ENCODE data around the gene VSNL1. TPM values are rescaled to one million over a fixed set of nuclear protein-coding genes. Genes with fewer than 3 reads are reported as not detected.

Gene VSNL1
- total and polyA plus RNA-seq, 7 experiments from 2014 or later: not detected

GRCh38 chr2:17547237-17547636 lies 6.7 kb downstream of the VSNL1 start:
- Mint-ChIP-seq H3K27ac (no peak overlapping the region), H3K4me3 (no peak overlapping the region), H3K27me3 (peaks cover 28 to 46% (median 38%) of the 10 kb centered on the region in 5 donors), H3K36me3 (no peaks in the 10 kb centered on the region), H3K4me1 (no peaks in the 10 kb centered on the region), H3K9me3 (peaks cover 0 to 9% (median 0%) of the 10 kb centered on the region in 11 donors)
- no peak for DNase-seq
- ChIA-PET POLR2A (interaction anchor here (0.5 kb wide), 1 partner anchor 77 kb away, joined by 3 read pairs; no protein-coding TSS in a partner anchor), CTCF (no interaction called here)
- Histone ChIP-seq H3K4me3 (ENCODE audit: low read length) (no peak overlapping the region), H3K4me1 (ENCODE audit: control insufficient read depth in 2 of 2, insufficient read depth in 2 of 2, low read length in 2 of 2) (no peaks in the 10 kb centered on the region), H3K9me3 (ENCODE audit: control insufficient read depth in 2 of 3, low read length in 3 of 3) (no peaks in the 10 kb centered on the region), H3K27me3 (ENCODE audit: control insufficient read depth in 2 of 2, insufficient read depth in 2 of 2, low read length in 2 of 2) (no peaks in the 10 kb centered on the region), H3K27ac (ENCODE audit: low read depth, low read length) (no peak overlapping the region), H3K36me3 (ENCODE audit: control insufficient read depth in 2 of 3, insufficient read depth in 3 of 3, low read length in 3 of 3) (no peaks in the 10 kb centered on the region)
- no peak for ATAC-seq
- intact Hi-C loops (cut with micrococcal nuclease): no loop called here

DNA sequence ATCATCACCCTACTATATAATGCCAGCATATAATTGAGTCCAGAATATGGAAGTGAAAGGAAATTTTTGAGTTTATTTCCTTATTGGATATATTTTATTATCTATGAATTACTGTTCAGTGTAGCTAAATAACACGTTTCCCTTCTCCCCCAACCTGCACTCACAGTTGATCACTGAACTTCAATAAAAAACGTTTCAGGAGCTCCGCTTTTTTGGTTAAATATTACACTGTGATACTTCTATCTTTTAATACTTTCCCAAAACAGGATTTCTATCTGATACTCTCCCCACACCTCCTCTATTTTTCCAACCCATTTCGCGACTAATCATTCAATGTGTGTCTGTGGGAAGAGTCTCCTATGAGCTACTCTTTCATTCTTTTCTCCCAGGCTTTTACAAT lies 7.2 kb downstream of the VSNL1 start:
- Mint-ChIP-seq H3K36me3 (no peaks in the 10 kb centered on the region), H3K27ac (no peak overlapping the region), H3K4me3 (no peak overlapping the region), H3K9me3 (peaks cover 0 to 9% (median 0%) of the 10 kb centered on the region in 11 donors), H3K27me3 (peaks cover 25 to 43% (median 35%) of the 10 kb centered on the region in 5 donors), H3K4me1 (no peaks in the 10 kb centered on the region)
- no peak overlapping the region for H3K27ac ChIP-seq (ENCODE audit: low read depth, low read length)
- H3K4me1 ChIP-seq (ENCODE audit: control insufficient read depth in 2 of 2, insufficient read depth in 2 of 2, low read length in 2 of 2): no peaks in the 10 kb centered on the region
- POLR2A ChIA-PET: no interaction called here
- DNase-seq (no peak), ATAC-seq (no peak)
- H3K36me3 ChIP-seq (ENCODE audit: control insufficient read depth in 2 of 3, insufficient read depth in 3 of 3, low read length in 3 of 3): no peaks in the 10 kb centered on the region
- no peaks in the 10 kb centered on the region for H3K9me3 ChIP-seq (ENCODE audit: control insufficient read depth in 2 of 3, low read length in 3 of 3)
- no peaks in the 10 kb centered on the region for H3K27me3 ChIP-seq (ENCODE audit: control insufficient read depth in 2 of 2, insufficient read depth in 2 of 2, low read length in 2 of 2)
- H3K4me3 ChIP-seq (ENCODE audit: low read length): no peak overlapping the region
- intact Hi-C loops (cut with micrococcal nuclease): no loop called here
- CTCF ChIA-PET: no interaction called here

DNA sequence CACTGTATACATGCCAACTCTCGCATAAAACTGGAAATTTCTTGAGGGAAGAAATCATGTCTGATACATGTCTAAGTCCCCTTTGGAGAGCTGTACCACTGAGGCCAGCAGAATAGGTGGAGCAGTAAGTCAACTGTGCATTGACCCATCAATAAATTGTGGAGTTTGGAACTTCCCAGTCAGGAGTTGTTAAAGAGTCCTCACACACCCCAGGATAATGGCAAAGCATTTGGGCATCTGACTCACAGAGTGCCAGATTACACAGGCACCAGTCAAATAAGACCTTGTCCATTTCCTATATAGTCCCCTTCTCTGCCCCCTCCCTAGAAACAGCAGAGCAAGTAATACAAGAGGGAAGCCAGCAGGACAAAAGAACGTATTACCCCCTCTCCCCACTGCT lies 10.4 kb downstream of the VSNL1 start:
- Mint-ChIP-seq H3K27me3 (peaks cover 2 to 28% (median 22%) of the 10 kb centered on the region in 5 donors), H3K9me3 (no peaks in the 10 kb centered on the region), H3K27ac (no peak overlapping the region), H3K4me1 (no peaks in the 10 kb centered on the region), H3K36me3 (no peaks in the 10 kb centered on the region), H3K4me3 (no peak overlapping the region)
- ATAC-seq (no peak), DNase-seq (no peak)
- Histone ChIP-seq H3K27me3 (ENCODE audit: control insufficient read depth in 2 of 2, insufficient read depth in 2 of 2, low read length in 2 of 2) (no peaks in the 10 kb centered on the region), H3K4me1 (ENCODE audit: control insufficient read depth in 2 of 2, insufficient read depth in 2 of 2, low read length in 2 of 2) (no peaks in the 10 kb centered on the region), H3K4me3 (ENCODE audit: low read length) (no peak overlapping the region), H3K27ac (ENCODE audit: low read depth, low read length) (no peak overlapping the region), H3K9me3 (ENCODE audit: control insufficient read depth in 2 of 3, low read length in 3 of 3) (no peaks in the 10 kb centered on the region), H3K36me3 (ENCODE audit: control insufficient read depth in 2 of 3, insufficient read depth in 3 of 3, low read length in 3 of 3) (no peaks in the 10 kb centered on the region)
- intact Hi-C loops (cut with micrococcal nuclease): no loop called here
- ChIA-PET CTCF (no interaction called here), POLR2A (no interaction called here)

GRCh38 chr2:17555150-17555549 lies 14.7 kb downstream of the VSNL1 start:
- intact Hi-C loops (cut with micrococcal nuclease): no loop called here
- Mint-ChIP-seq H3K27ac (no peak overlapping the region), H3K4me3 (no peak overlapping the region), H3K4me1 (no peaks in the 10 kb centered on the region), H3K36me3 (no peaks in the 10 kb centered on the region), H3K9me3 (peaks cover 0 to 5% (median 0%) of the 10 kb centered on the region in 11 donors), H3K27me3 (peaks cover 5 to 16% (median 10%) of the 10 kb centered on the region in 5 donors)
- POLR2A ChIA-PET: no interaction called here
- CTCF ChIA-PET: no interaction called here
- Histone ChIP-seq H3K27ac (ENCODE audit: low read depth, low read length) (no peak overlapping the region), H3K4me1 (ENCODE audit: control insufficient read depth in 2 of 2, insufficient read depth in 2 of 2, low read length in 2 of 2) (no peaks in the 10 kb centered on the region), H3K9me3 (ENCODE audit: control insufficient read depth in 2 of 3, low read length in 3 of 3) (no peaks in the 10 kb centered on the region), H3K27me3 (ENCODE audit: control insufficient read depth in 2 of 2, insufficient read depth in 2 of 2, low read length in 2 of 2) (no peaks in the 10 kb centered on the region), H3K4me3 (ENCODE audit: low read length) (no peak overlapping the region), H3K36me3 (ENCODE audit: control insufficient read depth in 2 of 3, insufficient read depth in 3 of 3, low read length in 3 of 3) (no peaks in the 10 kb centered on the region)
- no peak for DNase-seq
- no peak for ATAC-seq

GRCh38 chr2:17557596-17557995 lies 17.1 kb downstream of the VSNL1 start:
- Histone ChIP-seq H3K36me3 (ENCODE audit: control insufficient read depth in 2 of 3, insufficient read depth in 3 of 3, low read length in 3 of 3) (no peaks in the 10 kb centered on the region), H3K27me3 (ENCODE audit: control insufficient read depth in 2 of 2, insufficient read depth in 2 of 2, low read length in 2 of 2) (no peaks in the 10 kb centered on the region), H3K4me3 (ENCODE audit: low read length) (no peak overlapping the region), H3K9me3 (ENCODE audit: control insufficient read depth in 2 of 3, low read length in 3 of 3) (no peaks in the 10 kb centered on the region), H3K4me1 (ENCODE audit: control insufficient read depth in 2 of 2, insufficient read depth in 2 of 2, low read length in 2 of 2) (no peaks in the 10 kb centered on the region), H3K27ac (ENCODE audit: low read depth, low read length) (no peak overlapping the region)
- H3K27me3 Mint-ChIP-seq: peaks cover 5 to 14% (median 12%) of the 10 kb centered on the region in 5 donors
- ChIA-PET POLR2A (no interaction called here), CTCF (no interaction called here)
- no peak overlapping the region for H3K27ac Mint-ChIP-seq
- no peak for DNase-seq
- H3K4me3 Mint-ChIP-seq: no peak overlapping the region
- no peaks in the 10 kb centered on the region for H3K36me3 Mint-ChIP-seq
- no peak for ATAC-seq
- intact Hi-C loops (cut with micrococcal nuclease): no loop called here
- H3K9me3 Mint-ChIP-seq: peaks cover 0 to 5% (median 0%) of the 10 kb centered on the region in 11 donors
- no peaks in the 10 kb centered on the region for H3K4me1 Mint-ChIP-seq

- peaks cover 0 to 5% (median 0%) of the 10 kb centered on the region in 11 donors for H3K9me3 Mint-ChIP-seq
- Histone ChIP-seq H3K9me3 (ENCODE audit: control insufficient read depth in 2 of 3, low read length in 3 of 3) (no peaks in the 10 kb centered on the region), H3K36me3 (ENCODE audit: control insufficient read depth in 2 of 3, insufficient read depth in 3 of 3, low read length in 3 of 3) (no peaks in the 10 kb centered on the region), H3K4me1 (ENCODE audit: control insufficient read depth in 2 of 2, insufficient read depth in 2 of 2, low read length in 2 of 2) (no peaks in the 10 kb centered on the region), H3K27me3 (ENCODE audit: control insufficient read depth in 2 of 2, insufficient read depth in 2 of 2, low read length in 2 of 2) (no peaks in the 10 kb centered on the region), H3K27ac (ENCODE audit: low read depth, low read length) (no peak overlapping the region), H3K4me3 (ENCODE audit: low read length) (no peak overlapping the region)
- H3K4me1 Mint-ChIP-seq: no peaks in the 10 kb centered on the region
- no peak overlapping the region for H3K4me3 Mint-ChIP-seq
- H3K27ac Mint-ChIP-seq: no peak overlapping the region
- DNase-seq: no peak
- POLR2A ChIA-PET: no interaction called here
- CTCF ChIA-PET: no interaction called here
- no peaks in the 10 kb centered on the region for H3K36me3 Mint-ChIP-seq
- intact Hi-C loops (cut with micrococcal nuclease): no loop called here
- no peak for ATAC-seq
- H3K27me3 Mint-ChIP-seq: peaks cover 5 to 14% (median 12%) of the 10 kb centered on the region in 5 donors
Observed at GRCh38 chr2:17558053-17558452, 17.6 kb downstream of the VSNL1 start.

GRCh38 chr2:17558878-17559277 lies 18.4 kb downstream of the VSNL1 start:
- CTCF ChIA-PET: no interaction called here
- H3K4me1 ChIP-seq (ENCODE audit: control insufficient read depth in 2 of 2, insufficient read depth in 2 of 2, low read length in 2 of 2): no peaks in the 10 kb centered on the region

More at GRCh38 chr2:17558878-17559277, 18.4 kb downstream of the VSNL1 start:
- intact Hi-C loops (cut with micrococcal nuclease): no loop called here
- H3K27me3 Mint-ChIP-seq: peaks cover 5 to 14% (median 12%) of the 10 kb centered on the region in 5 donors
- DNase-seq (no peak), ATAC-seq (no peak)
- no peak overlapping the region for H3K4me3 Mint-ChIP-seq
- Histone ChIP-seq H3K36me3 (ENCODE audit: control insufficient read depth in 2 of 3, insufficient read depth in 3 of 3, low read length in 3 of 3) (no peaks in the 10 kb centered on the region), H3K27me3 (ENCODE audit: control insufficient read depth in 2 of 2, insufficient read depth in 2 of 2, low read length in 2 of 2) (no peaks in the 10 kb centered on the region), H3K4me3 (ENCODE audit: low read length) (no peak overlapping the region), H3K9me3 (ENCODE audit: control insufficient read depth in 2 of 3, low read length in 3 of 3) (no peaks in the 10 kb centered on the region), H3K27ac (ENCODE audit: low read depth, low read length) (no peak overlapping the region)
- H3K4me1 Mint-ChIP-seq: no peaks in the 10 kb centered on the region
- H3K36me3 Mint-ChIP-seq: no peaks in the 10 kb centered on the region
- POLR2A ChIA-PET: no interaction called here
- peaks cover 0 to 5% (median 0%) of the 10 kb centered on the region in 11 donors for H3K9me3 Mint-ChIP-seq
- no peak overlapping the region for H3K27ac Mint-ChIP-seq

Measured in naive thymus-derived CD4-positive, alpha-beta T cell (primary cell).